Mesodermal cell (in vitro differentiated cells): Measurements from ENCODE around the gene ANKFY1.

Source experiments
- H3K27ac ChIP-seq: 2 replicates; pipeline ENCODE4 v1.7.0; 2013; ENCODE audit warnings: mild to moderate bottlenecking, low read depth, low read length, moderate library complexity; ENCODE audit not compliant: severe bottlenecking
- H3K36me3 ChIP-seq: 2 replicates; pipeline ENCODE4 v1.7.1; 2013; ENCODE audit warnings: mild to moderate bottlenecking, low read length, moderate library complexity; ENCODE audit not compliant: control insufficient read depth, insufficient read depth
- H3K4me1 ChIP-seq: one replicate; pipeline ENCODE4 v1.7.1; 2013; ENCODE audit warnings: mild to moderate bottlenecking, low read length; ENCODE audit not compliant: insufficient read depth, control insufficient read depth, poor library complexity, severe bottlenecking
- H3K4me3 ChIP-seq: 2 replicates; pipeline ENCODE4 v1.7.0; 2013; ENCODE audit warnings: low read length, control low read depth, mild to moderate bottlenecking; ENCODE audit not compliant: insufficient read depth, poor library complexity, severe bottlenecking; ENCODE audit errors: extremely low read depth
- H3K9me3 ChIP-seq: 2 replicates; pipeline ENCODE4 v1.7.1; 2013; ENCODE audit warnings: mild to moderate bottlenecking, low read length, moderate library complexity; ENCODE audit not compliant: control insufficient read depth
- WGBS, 2 experiments: methylation state at CpG; one replicate each; pipeline ENCODE4 v1.1.5; 2013; ENCODE audit warnings: missing lambda C conversion rate in 2 of 2; ENCODE audit not compliant: insufficient coverage in 2 of 2; 5-methylcytosine and 5-hydroxymethylcytosine counted together

Gene ANKFY1

GRCh38 chr17:4219241-4219640 lies 44.5 kb downstream of the ANKFY1 start:
- no peak overlapping the region for H3K4me3 ChIP-seq
- WGBS, 2 experiments = 86 to 94% methylated on average over 2 to 3 of the region's 3 CpGs
- no peak overlapping the region for H3K27ac ChIP-seq
- H3K4me1 ChIP-seq = peaks cover 4% of the 10 kb centered on the region
- H3K9me3 ChIP-seq = no peaks in the 10 kb centered on the region
- H3K36me3 ChIP-seq = peaks cover 26% of the 10 kb centered on the region

GRCh38 chr17:4215882-4216570 lies 47.8 kb downstream of the ANKFY1 start:
- 90 to 95% methylated on average over 3 to 4 of the region's 6 CpGs for WGBS, 2 experiments
- peaks cover 37% of the 10 kb centered on the region for H3K36me3 ChIP-seq

GRCh38 chr17:4214157-4214556 lies 49.6 kb downstream of the ANKFY1 start:
- 100% methylated on average over 1 to 2 of the region's 6 CpGs for WGBS, 2 experiments
- Histone ChIP-seq H3K4me3 (no peak overlapping the region), H3K9me3 (no peaks in the 10 kb centered on the region), H3K36me3 (peaks cover 49% of the 10 kb centered on the region), H3K27ac (no peak overlapping the region), H3K4me1 (peaks cover under 1% of the 10 kb centered on the region)

More at GRCh38 chr17:4215882-4216570, 47.8 kb downstream of the ANKFY1 start:
- Histone ChIP-seq H3K27ac (peak overlapping the region; percentile 39), H3K9me3 (no peaks in the 10 kb centered on the region), H3K4me3 (no peak overlapping the region), H3K4me1 (peaks cover 4% of the 10 kb centered on the region)

GRCh38 chr17:4209611-4210010 lies 54.2 kb downstream of the ANKFY1 start:
- H3K27ac ChIP-seq = no peak overlapping the region
- H3K9me3 ChIP-seq = no peaks in the 10 kb centered on the region
- H3K36me3 ChIP-seq = peaks cover 74% of the 10 kb centered on the region
- WGBS, 2 experiments = 98 to 100% methylated on average over 3 to 4 of the region's 7 CpGs
- no peak overlapping the region for H3K4me3 ChIP-seq
- H3K4me1 ChIP-seq = no peaks in the 10 kb centered on the region

- Histone ChIP-seq H3K9me3 (no peaks in the 10 kb centered on the region), H3K36me3 (peaks cover 78% of the 10 kb centered on the region), H3K27ac (no peak overlapping the region), H3K4me1 (no peaks in the 10 kb centered on the region), H3K4me3 (no peak overlapping the region)
- 70 to 71% methylated on average over 4 of the region's 4 CpGs for WGBS, 2 experiments
Measured at GRCh38 chr17:4208238-4208637, 55.5 kb downstream of the ANKFY1 start.

- H3K4me1 ChIP-seq = no peaks in the 10 kb centered on the region
- WGBS, 2 experiments = 97 to 100% methylated on average over 1 to 7 of the region's 10 CpGs
- peaks cover 71% of the 10 kb centered on the region for H3K36me3 ChIP-seq
- no peak overlapping the region for H3K4me3 ChIP-seq
- no peak overlapping the region for H3K27ac ChIP-seq
- no peaks in the 10 kb centered on the region for H3K9me3 ChIP-seq
Measured at GRCh38 chr17:4206962-4207361, 56.8 kb downstream of the ANKFY1 start.

- Histone ChIP-seq H3K4me1 (no peaks in the 10 kb centered on the region), H3K9me3 (no peaks in the 10 kb centered on the region), H3K27ac (no peak overlapping the region), H3K36me3 (peaks cover 71% of the 10 kb centered on the region), H3K4me3 (no peak overlapping the region)
- WGBS, 2 experiments = 80 to 95% methylated on average over 3 of the region's 4 CpGs
Measured at GRCh38 chr17:4205917-4206316, 57.9 kb downstream of the ANKFY1 start.

- Histone ChIP-seq H3K36me3 (peaks cover 66% of the 10 kb centered on the region), H3K9me3 (no peaks in the 10 kb centered on the region), H3K4me3 (no peak overlapping the region), H3K27ac (no peak overlapping the region), H3K4me1 (no peaks in the 10 kb centered on the region)
- WGBS, 2 experiments = 95 to 96% methylated on average over 5 of the region's 6 CpGs
Measured at GRCh38 chr17:4204710-4205173, 59.0 kb downstream of the ANKFY1 start.

GRCh38 chr17:4204190-4204589 lies 59.6 kb downstream of the ANKFY1 start:
- Histone ChIP-seq H3K36me3 (peaks cover 63% of the 10 kb centered on the region), H3K4me3 (no peak overlapping the region), H3K27ac (no peak overlapping the region), H3K9me3 (no peaks in the 10 kb centered on the region), H3K4me1 (no peaks in the 10 kb centered on the region)
- 90 to 100% methylated on average over 3 to 4 of the region's 6 CpGs for WGBS, 2 experiments

- peaks cover 10% of the 10 kb centered on the region for H3K4me1 ChIP-seq
- WGBS, 2 experiments = 93 to 100% methylated on average over 1 to 3 of the region's 4 CpGs
- H3K4me3 ChIP-seq = no peak overlapping the region
- H3K27ac ChIP-seq = no peak overlapping the region
- no peaks in the 10 kb centered on the region for H3K9me3 ChIP-seq
- peaks cover 57% of the 10 kb centered on the region for H3K36me3 ChIP-seq
Measured at GRCh38 chr17:4201226-4201625, 62.6 kb downstream of the ANKFY1 start.

GRCh38 chr17:4199818-4200402 lies 63.9 kb downstream of the ANKFY1 start:
- 85 to 91% methylated on average over 5 of the region's 9 CpGs for WGBS, 2 experiments
- Histone ChIP-seq H3K4me3 (no peak overlapping the region), H3K4me1 (peaks cover 18% of the 10 kb centered on the region), H3K36me3 (peaks cover 53% of the 10 kb centered on the region), H3K27ac (no peak overlapping the region), H3K9me3 (no peaks in the 10 kb centered on the region)
